HPDE6-E6E7 (cell line): Measurements from ENCODE around the gene VCAM1.
"Not testable (repeated sequence)": the region's sequence is repeated elsewhere in the genome, so short reads cannot be mapped to it uniquely, and the experiment has no call there.

Source experiments
- DNase-seq: peaks from one replicate; pipeline ENCODE4 v3.0.0; 2011; ENCODE audit warnings: missing footprints; ENCODE audit errors: extremely low spot score

VCAM1 gene, protein sequence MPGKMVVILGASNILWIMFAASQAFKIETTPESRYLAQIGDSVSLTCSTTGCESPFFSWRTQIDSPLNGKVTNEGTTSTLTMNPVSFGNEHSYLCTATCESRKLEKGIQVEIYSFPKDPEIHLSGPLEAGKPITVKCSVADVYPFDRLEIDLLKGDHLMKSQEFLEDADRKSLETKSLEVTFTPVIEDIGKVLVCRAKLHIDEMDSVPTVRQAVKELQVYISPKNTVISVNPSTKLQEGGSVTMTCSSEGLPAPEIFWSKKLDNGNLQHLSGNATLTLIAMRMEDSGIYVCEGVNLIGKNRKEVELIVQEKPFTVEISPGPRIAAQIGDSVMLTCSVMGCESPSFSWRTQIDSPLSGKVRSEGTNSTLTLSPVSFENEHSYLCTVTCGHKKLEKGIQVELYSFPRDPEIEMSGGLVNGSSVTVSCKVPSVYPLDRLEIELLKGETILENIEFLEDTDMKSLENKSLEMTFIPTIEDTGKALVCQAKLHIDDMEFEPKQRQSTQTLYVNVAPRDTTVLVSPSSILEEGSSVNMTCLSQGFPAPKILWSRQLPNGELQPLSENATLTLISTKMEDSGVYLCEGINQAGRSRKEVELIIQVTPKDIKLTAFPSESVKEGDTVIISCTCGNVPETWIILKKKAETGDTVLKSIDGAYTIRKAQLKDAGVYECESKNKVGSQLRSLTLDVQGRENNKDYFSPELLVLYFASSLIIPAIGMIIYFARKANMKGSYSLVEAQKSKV

DNA sequence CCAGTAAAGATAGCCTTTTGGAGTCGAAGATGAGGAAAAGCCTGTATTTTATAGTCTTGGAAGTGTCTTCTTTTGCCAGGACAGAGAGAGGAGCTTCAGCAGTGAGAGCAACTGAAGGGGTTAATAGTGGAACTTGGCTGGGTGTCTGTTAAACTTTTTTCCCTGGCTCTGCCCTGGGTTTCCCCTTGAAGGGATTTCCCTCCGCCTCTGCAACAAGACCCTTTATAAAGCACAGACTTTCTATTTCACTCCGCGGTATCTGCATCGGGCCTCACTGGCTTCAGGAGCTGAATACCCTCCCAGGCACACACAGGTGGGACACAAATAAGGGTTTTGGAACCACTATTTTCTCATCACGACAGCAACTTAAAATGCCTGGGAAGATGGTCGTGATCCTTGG is at the start of gene VCAM1:
VCAM1 (plus strand) TSS at position 253 of the 400 bp plus-strand sequence; CDS start at position 372, 119 bp downstream.
- DNase-seq = no peak

DNA sequence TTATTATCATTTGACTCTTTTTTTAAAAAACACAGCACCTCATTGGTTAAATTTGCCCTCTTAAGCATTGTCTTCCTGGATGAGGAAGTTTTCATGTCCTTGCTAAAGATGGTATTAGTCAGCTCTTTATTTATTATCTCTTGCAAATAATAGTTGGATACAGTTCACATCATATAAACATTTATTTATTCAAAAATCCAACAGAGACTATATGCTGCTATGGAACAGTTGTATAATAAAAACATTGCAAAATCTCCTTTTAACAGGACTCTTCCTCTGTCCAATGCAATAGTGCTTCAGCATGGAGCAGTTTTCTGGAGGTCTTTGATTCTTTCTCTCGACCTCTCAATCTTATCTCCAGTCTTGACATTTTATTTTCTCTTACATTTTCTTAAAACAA is 49.5 kb upstream of the VCAM1 start:
- DNase-seq = no peak

DNA sequence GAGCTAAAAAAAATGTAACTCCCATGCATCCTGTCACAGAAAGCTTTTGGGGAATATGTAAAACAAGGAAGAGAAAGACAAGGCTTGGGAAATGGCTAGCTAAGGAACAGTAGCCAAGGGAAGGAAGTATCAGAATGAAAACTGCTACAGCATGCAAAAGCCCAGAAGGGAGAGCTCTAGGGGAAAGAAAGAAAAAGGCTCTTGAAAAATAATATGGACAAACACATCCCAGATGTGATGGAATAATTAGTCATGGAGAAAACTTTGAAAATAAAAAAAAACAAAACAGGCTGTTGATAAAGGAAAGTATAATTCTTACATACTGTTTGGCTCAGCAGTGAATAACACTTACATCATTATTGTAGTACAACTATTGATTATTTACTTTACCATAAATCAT is 47.9 kb upstream of the VCAM1 start:
- DNase-seq = no peak

GRCh38 chr1:100683448-100684349 is 35.8 kb upstream of the VCAM1 start:
- no peak for DNase-seq

DNA sequence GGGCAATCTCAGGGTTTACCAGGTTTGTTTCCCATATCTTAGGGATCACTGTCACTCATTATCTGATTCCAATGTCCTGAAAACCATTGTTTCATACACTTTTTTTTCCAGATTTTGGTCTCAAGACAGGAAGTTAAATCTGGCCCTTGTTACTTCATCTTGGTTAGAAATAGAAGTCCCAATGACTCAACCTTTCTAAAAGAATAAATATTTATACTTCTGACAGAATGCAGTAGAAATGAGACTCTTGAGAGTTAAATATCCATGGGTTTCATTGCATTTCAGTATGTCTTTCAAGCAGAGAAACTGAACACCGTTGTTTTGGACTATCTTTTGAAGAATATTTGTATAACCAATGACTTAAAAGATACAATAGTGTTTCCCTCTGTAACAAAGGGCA is 19.8 kb upstream of the VCAM1 start:
- no peak for DNase-seq

DNA sequence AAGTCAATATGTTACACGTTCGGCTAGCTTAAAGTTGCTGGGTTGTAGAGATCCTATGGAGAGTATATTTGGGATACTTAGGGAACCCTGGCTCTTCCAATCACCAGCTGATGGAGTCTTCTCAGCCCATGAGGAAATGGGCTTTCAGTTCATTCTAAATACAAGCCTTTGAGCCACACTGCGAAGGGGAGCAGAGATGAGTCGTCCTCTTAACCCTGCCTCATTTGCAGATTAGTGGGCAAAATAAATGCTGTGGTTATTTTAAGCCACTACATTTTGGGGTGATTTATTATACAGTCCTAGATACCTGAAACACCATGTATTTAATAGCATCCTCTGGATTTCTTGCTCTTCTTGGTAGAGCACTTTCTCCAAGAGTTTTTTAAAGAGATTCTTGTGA is 19.0 kb upstream of the VCAM1 start:
- DNase-seq = no peak

DNA sequence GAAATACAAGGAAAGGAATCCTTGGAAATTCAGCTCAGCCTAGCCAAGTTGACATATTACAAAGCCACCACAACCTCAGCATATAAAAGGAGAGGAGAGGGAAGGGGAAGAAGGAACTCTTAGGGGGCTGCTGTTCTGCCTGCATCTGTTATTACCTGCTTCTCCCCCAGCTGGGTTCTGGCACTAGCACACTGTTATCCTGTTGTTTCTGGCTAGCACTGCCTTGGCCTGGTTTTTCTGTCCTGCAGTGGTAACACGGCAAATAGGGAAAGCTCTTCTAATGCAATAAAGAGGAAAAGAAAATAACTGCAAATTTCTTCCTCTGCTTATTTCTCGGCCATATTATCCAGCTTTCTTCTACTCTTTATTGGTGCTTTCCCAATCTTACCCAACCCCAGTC is 16.5 kb upstream of the VCAM1 start:
- DNase-seq = no peak

- no peak for DNase-seq
Observed at GRCh38 chr1:100703716-100704115, 15.8 kb upstream of the VCAM1 start.

GRCh38 chr1:100704473-100704872 is 15.1 kb upstream of the VCAM1 start:
- no peak for DNase-seq

- DNase-seq = no peak
Observed at GRCh38 chr1:100706296-100706695, 13.2 kb upstream of the VCAM1 start.

DNA sequence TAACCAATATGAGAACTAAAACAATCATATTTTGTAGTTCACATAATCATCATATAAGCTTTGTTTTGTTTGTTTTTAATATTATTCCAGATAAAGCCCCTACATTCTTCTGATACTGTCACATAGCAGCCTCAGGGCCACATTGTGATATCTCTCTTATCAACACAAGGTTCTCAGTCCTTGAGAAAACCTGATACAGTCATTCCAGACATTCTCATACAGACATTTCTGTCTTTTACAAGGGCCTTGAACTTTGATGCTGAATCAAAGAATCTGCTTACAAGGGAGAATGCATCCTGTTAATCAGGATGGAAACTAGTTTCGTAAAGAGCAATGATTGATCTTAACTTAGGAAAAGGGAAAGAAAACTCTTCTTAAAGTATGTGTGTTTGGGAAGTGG is 12.7 kb upstream of the VCAM1 start:
- DNase-seq = no peak

DNA sequence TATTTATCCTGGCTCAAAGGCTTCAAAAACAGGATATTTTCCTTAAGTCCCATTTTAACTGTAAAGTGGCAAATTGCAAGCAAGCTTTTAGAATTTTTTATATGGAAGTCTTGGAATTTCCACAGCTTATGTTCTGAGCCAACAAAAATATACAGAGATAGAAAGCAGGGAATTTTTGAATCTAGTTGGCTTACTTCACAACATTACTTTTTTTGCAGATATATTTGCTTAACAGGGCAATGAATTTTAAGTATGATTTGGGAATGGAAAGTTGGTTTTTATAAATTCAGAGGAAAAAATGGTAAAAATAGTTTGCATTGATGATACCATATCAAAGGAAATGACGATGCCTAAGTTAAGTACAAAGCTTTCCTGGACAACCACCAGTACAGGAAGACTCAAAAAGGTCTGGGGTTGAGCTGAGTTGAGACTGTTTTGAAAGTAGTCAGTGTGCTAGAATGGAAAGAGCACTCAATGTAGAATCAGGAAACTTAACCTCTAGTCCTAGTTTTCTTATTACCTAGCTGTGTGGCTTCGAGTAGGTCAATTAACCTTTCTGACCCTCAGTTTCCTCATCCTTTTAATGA is 11.0 kb upstream of the VCAM1 start:
- DNase-seq = no peak

- DNase-seq = no peak
Observed at GRCh38 chr1:100710906-100711682, 8.4 kb upstream of the VCAM1 start.

DNA sequence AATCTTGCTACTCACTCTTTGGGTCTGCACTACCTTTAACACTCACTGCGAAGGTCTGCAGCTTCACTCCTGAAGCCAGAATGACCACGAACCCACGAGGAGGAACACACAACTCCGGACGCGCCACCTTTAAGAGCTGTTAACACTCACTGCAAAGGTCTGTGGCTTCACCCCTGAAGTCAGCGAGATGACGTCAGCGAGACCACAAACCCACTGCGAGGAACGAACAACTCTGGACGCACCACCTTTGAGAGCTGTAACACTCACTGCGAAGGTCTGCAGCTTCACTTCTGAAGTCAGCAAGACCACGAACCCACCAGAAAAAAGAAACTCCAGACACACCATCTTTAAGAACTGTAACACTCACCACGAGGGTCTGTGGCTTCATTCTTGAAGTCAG is 6.5 kb upstream of the VCAM1 start:
- DNase-seq = not testable (repeated sequence)

GRCh38 chr1:100713626-100714025 is 5.9 kb upstream of the VCAM1 start:
- DNase-seq = no peak

DNA sequence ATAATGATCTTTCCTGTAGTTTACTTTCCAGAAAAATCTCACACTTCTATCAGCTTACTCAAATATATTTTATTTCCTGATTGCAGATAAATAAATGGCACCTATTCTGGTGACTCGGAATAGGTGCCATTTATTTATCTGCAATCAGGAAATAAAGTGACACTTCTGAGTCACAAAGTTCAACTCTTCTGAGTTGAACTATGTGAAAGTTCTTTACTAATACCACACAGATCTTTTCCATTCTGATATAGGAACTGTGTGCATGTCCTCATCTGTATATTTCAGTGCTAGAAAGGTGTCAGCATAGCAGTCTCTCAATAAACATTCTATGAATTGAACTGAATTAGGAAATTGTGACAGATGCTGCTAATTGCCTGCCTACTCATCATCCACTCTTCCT is 4.9 kb upstream of the VCAM1 start:
- no peak for DNase-seq

DNA sequence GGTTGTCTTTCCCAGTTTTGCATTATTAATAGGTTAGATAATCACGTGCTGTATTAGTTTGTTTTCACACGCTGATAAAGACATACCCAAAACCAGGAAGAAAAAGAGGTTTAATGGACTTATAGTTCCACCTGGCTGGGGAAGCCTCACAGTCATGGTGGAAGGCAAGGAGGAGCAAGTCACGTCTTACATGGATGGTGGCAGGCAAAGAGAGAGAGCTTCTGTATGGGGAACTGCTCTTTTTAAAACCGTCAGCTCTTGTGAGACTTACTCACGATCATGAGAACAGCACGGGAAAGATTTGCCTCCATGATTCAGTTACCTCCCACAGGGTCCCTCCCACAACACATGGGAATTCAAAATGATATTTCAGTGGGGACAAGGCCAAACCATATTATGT is 2.3 kb upstream of the VCAM1 start:
- no peak for DNase-seq

DNA sequence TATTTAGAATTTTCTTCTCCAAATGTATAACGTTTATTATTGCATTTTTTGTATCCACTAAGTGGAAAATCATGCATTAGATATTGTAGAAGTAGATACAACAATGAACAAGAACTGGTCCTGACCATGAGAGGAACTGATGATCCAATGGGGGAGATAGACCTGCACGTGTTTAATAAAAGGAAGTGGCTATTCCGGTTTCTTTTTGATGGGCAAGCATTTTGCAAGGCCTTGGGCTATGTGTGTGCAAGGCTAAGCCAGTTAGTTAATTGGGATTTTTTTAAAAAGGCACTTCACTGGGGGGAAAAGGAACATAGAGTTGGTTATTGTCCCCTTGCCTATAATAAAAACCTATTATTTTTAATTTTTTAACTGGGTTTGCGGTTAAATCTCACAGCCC is 961 bp upstream of the VCAM1 start:
- no peak for DNase-seq

DNA sequence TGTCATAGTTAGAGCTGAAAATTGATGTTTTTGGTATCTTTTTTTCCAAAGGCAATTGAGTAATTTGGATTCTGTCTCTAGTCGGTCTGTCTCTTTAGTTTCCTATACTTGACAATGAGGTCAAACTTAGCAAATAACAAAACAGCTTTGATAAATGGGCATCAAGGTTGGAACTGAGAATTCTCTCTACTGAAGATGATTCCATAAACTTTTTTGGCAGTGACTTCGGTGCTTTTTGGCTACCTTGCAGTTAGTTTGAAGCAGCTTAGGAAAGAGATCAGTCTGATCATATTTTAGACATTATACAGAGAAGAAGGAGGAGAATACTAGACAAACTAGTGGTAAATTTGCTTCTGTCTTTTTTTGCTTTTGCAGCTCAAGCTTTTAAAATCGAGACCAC is 559 bp downstream of the VCAM1 start:
- DNase-seq = no peak

DNA sequence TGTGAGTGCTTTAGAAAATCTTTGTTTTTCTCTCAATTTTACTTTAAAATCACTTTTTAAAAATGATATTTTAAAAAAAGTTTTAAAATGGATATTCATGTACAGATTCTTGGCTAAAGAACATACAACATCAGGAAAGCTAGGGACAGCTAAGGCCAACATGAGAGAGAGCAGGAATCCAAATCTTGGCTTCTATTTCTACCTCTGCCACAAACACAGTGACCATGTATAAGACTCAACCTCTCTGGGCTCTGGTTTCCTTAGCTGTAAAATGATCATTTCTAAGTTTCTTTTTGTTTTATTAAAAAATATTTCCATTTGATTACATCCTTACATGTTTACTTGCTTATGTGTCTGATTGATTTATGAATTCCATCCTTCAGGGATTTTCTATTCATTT is 1.2 kb downstream of the VCAM1 start:
- DNase-seq = no peak
